Inflammatory macrophage (primary cell): ENCODE data around the gene SFXN1.
"Not testable (repeated sequence)": the region's sequence is repeated elsewhere in the genome, so short reads cannot be mapped to it uniquely, and the experiment has no call there.

Experiments
- DNase-seq, 2 donors: peaks; one replicate each; pipeline ENCODE4 v3.0.0-alpha.2; 2020 to 2022
- total RNA-seq, 18 experiments: gene quantifications; one replicate each; lab custom pipeline; 2026; ENCODE audit warnings: mixed read lengths in 6 of 18, inconsistent platforms in 2 of 18; lab: John Stamatoyannopoulos, UW

The SFXN1 gene
- 12.2 to 56.2 (median 33.3) reads per million in 18 experiments for total RNA-seq

GRCh38 chr5:175478384-175479124 is at the start of gene SFXN1:
TSS of gene SFXN1 (plus strand) at chr5:175478560. CDS start at chr5:175492104, 13,544 bp downstream.
- DNase-seq: peak; percentile 61 to 62

- DNase-seq: no peak
Observed at GRCh38 chr5:175434800-175435199, 43.6 kb upstream of the SFXN1 start.

- DNase-seq: no peak
Observed at GRCh38 chr5:175436359-175436758, 42.0 kb upstream of the SFXN1 start.

GRCh38 chr5:175438234-175438857 is 40.0 kb upstream of the SFXN1 start:
- no peak for DNase-seq

- no peak for DNase-seq
Observed at GRCh38 chr5:175443514-175444059, 34.8 kb upstream of the SFXN1 start.

- DNase-seq: peak in 1 of 2 donors; percentile 25
Observed at GRCh38 chr5:175444060-175444904, 34.1 kb upstream of the SFXN1 start, which contains the start of gene DRD1. TSS of gene DRD1 (minus strand) at chr5:175444182. CDS start at chr5:175443099, 1,083 bp downstream.

- no peak for DNase-seq
Observed at GRCh38 chr5:175444905-175445456, 33.4 kb upstream of the SFXN1 start.

GRCh38 chr5:175446378-175446777 is 32.0 kb upstream of the SFXN1 start:
- not testable (repeated sequence) for DNase-seq

GRCh38 chr5:175447571-175447970 is 30.8 kb upstream of the SFXN1 start:
- no peak for DNase-seq

- no peak for DNase-seq
Observed at GRCh38 chr5:175448276-175448675, 30.1 kb upstream of the SFXN1 start.

- DNase-seq: no peak
Observed at GRCh38 chr5:175452166-175452565, 26.2 kb upstream of the SFXN1 start.

- DNase-seq: not testable (repeated sequence)
Observed at GRCh38 chr5:175454338-175454737, 24.0 kb upstream of the SFXN1 start.

- no peak for DNase-seq
Observed at GRCh38 chr5:175456105-175456742, 22.1 kb upstream of the SFXN1 start.

GRCh38 chr5:175457466-175457865 is 20.9 kb upstream of the SFXN1 start:
- DNase-seq: no peak

GRCh38 chr5:175460126-175460525 is 18.2 kb upstream of the SFXN1 start:
- no peak for DNase-seq

- no peak for DNase-seq
Observed at GRCh38 chr5:175460552-175460951, 17.8 kb upstream of the SFXN1 start.

GRCh38 chr5:175461370-175461769 is 17.0 kb upstream of the SFXN1 start:
- DNase-seq: no peak

- no peak for DNase-seq
Observed at GRCh38 chr5:175463641-175464040, 14.7 kb upstream of the SFXN1 start.

GRCh38 chr5:175464074-175464941 is 14.1 kb upstream of the SFXN1 start:
- DNase-seq: peak; percentile 46 to 47

GRCh38 chr5:175464942-175465233 is 13.5 kb upstream of the SFXN1 start:
- DNase-seq: no peak

- no peak for DNase-seq
Observed at GRCh38 chr5:175465282-175465681, 13.1 kb upstream of the SFXN1 start.
